ENCODE results near the gene SASH1. TPM values are rescaled to one million over a fixed set of nuclear protein-coding genes. Genes with fewer than 3 reads are reported as not detected.

SASH1 gene
- total RNA-seq, 1 experiment from 2014 or later = 19.2 TPM

DNA sequence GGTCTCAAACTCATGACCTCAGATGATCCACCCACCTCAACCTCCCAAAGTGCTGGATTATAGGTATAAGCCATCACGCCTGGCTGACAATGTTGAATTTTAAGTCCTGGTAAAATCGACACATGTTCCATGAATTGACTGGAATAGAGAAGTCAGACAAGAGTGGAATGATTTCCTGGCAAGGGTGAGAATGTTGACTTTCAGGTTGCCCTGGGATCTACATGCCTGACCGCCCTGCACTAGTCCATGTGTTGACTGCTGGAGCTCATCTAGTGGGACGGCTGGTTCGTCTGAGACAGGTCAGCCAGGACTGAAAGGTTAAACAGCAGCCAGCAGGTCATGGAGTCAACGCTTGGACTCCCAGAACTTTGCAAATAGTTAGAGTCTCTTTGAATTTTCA, 88.8 kb downstream of the SASH1 start:
- intact Hi-C loops (cut with micrococcal nuclease; ENCODE audit: unreplicated experiment) = no loop called here
- Histone ChIP-seq H3K27me3 (replicated peaks; ENCODE audit: insufficient read depth, low read depth, low read length, poor library complexity) (no peaks in the 10 kb centered on the region), H3K4me3 (ENCODE audit: low read depth, low read length, poor library complexity, severe bottlenecking) (no peak overlapping the region), H3K9me3 (ENCODE audit: low read depth, low read length, poor library complexity, severe bottlenecking) (no peaks in the 10 kb centered on the region), H3K36me3 (ENCODE audit: insufficient read depth, low read length, poor library complexity, severe bottlenecking) (no peaks in the 10 kb centered on the region), H3K4me1 (ENCODE audit: insufficient read depth, low read length, poor library complexity, severe bottlenecking) (peaks cover 35% of the 10 kb centered on the region), H3K27ac (ENCODE audit: low read depth, low read length, poor library complexity, severe bottlenecking) (no peak overlapping the region)
- ChIA-PET POLR2A (ENCODE audit: low non-redundant PET) (no interaction called here), CTCF (no interaction called here)
- DNase-seq (ENCODE audit: low spot score) = no peak
- TF ChIP-seq EZH2 (IDR thresholded peaks at IDR 0.05; ENCODE audit: borderline replicate concordance, low read depth, low read length, poor library complexity, severe bottlenecking) = no peak
- TF ChIP-seq, protein P1, sequence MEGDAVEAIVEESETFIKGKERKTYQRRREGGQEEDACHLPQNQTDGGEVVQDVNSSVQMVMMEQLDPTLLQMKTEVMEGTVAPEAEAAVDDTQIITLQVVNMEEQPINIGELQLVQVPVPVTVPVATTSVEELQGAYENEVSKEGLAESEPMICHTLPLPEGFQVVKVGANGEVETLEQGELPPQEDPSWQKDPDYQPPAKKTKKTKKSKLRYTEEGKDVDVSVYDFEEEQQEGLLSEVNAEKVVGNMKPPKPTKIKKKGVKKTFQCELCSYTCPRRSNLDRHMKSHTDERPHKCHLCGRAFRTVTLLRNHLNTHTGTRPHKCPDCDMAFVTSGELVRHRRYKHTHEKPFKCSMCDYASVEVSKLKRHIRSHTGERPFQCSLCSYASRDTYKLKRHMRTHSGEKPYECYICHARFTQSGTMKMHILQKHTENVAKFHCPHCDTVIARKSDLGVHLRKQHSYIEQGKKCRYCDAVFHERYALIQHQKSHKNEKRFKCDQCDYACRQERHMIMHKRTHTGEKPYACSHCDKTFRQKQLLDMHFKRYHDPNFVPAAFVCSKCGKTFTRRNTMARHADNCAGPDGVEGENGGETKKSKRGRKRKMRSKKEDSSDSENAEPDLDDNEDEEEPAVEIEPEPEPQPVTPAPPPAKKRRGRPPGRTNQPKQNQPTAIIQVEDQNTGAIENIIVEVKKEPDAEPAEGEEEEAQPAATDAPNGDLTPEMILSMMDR (conservative IDR thresholded peaks at IDR 0.05; ENCODE audit: low read depth, low read length) = no peak
- no TSS peak for BruUV-seq (replicated peaks)

- Histone ChIP-seq H3K27me3 (replicated peaks; ENCODE audit: insufficient read depth, low read depth, low read length, poor library complexity) (no peaks in the 10 kb centered on the region), H3K4me3 (ENCODE audit: low read depth, low read length, poor library complexity, severe bottlenecking) (no peak overlapping the region), H3K9me3 (ENCODE audit: low read depth, low read length, poor library complexity, severe bottlenecking) (no peaks in the 10 kb centered on the region), H3K36me3 (ENCODE audit: insufficient read depth, low read length, poor library complexity, severe bottlenecking) (no peaks in the 10 kb centered on the region), H3K4me1 (ENCODE audit: insufficient read depth, low read length, poor library complexity, severe bottlenecking) (peaks cover 31% of the 10 kb centered on the region), H3K27ac (ENCODE audit: low read depth, low read length, poor library complexity, severe bottlenecking) (peak overlapping the region; percentile 5)
- BruUV-seq (replicated peaks) = no TSS peak
- no peak for DNase-seq (ENCODE audit: low spot score)
- TF ChIP-seq, protein P1 (conservative IDR thresholded peaks at IDR 0.05; ENCODE audit: low read depth, low read length) = no peak
- no peak for TF ChIP-seq EZH2 (IDR thresholded peaks at IDR 0.05; ENCODE audit: borderline replicate concordance, low read depth, low read length, poor library complexity, severe bottlenecking)
- intact Hi-C loops (cut with micrococcal nuclease; ENCODE audit: unreplicated experiment) = no loop called here
- POLR2A ChIA-PET (ENCODE audit: low non-redundant PET) = no interaction called here
- CTCF ChIA-PET = no interaction called here
Observed at GRCh38 chr6:148431840-148432239, 89.2 kb downstream of the SASH1 start.

DNA sequence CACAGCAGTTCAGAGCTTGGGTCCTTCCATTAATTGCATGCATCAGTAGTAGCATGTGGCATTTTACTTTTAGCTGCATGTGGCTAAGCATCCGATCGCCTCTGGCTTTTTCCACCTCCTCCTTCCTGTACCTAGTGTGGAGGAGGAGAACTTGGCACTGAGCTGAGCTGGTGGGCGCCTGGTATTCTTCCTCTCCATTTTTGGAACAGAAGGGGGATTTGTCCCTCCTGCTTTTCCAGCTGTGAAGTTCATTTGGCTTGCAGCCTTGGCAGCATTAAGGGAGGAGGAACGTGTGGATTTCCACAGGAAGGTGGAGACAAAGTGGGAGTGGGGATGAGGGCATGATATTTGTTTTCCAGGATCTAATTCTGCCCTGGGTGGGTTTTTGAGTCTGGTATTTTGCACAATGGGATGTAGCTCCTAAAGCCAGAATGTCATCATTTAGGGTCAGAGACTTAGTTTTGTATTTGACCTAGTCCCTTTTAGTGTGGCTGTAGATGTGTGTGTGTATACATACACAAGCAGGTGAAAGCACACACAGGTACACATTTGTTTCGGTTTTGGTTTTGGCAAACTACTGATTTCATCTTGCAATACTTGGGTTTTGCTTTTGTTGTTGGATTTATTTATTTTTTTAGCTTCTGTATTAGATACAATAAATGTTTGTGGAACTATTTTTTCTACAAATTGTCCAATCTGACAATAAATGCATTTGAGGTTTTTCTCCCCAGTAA, 90.0 kb downstream of the SASH1 start:
- DNase-seq (ENCODE audit: low spot score) = peak; percentile 77
- Histone ChIP-seq H3K27ac (ENCODE audit: low read depth, low read length, poor library complexity, severe bottlenecking) (no peak overlapping the region), H3K4me1 (ENCODE audit: insufficient read depth, low read length, poor library complexity, severe bottlenecking) (peaks cover 25% of the 10 kb centered on the region), H3K36me3 (ENCODE audit: insufficient read depth, low read length, poor library complexity, severe bottlenecking) (no peaks in the 10 kb centered on the region), H3K27me3 (replicated peaks; ENCODE audit: insufficient read depth, low read depth, low read length, poor library complexity) (no peaks in the 10 kb centered on the region), H3K9me3 (ENCODE audit: low read depth, low read length, poor library complexity, severe bottlenecking) (no peaks in the 10 kb centered on the region), H3K4me3 (ENCODE audit: low read depth, low read length, poor library complexity, severe bottlenecking) (no peak overlapping the region)
- POLR2A ChIA-PET (ENCODE audit: low non-redundant PET) = no interaction called here
- intact Hi-C loops (cut with micrococcal nuclease; ENCODE audit: unreplicated experiment) = no loop called here
- no TSS peak for BruUV-seq (replicated peaks)
- TF ChIP-seq EZH2 (IDR thresholded peaks at IDR 0.05; ENCODE audit: borderline replicate concordance, low read depth, low read length, poor library complexity, severe bottlenecking) = no peak
- TF ChIP-seq, protein P1 (conservative IDR thresholded peaks at IDR 0.05; ENCODE audit: low read depth, low read length) = no peak
- CTCF ChIA-PET = interaction anchor here (0.5 kb wide), 1 partner anchor 96 kb away, joined by 3 read pairs; no protein-coding TSS in a partner anchor

All from A673 (cell line).